OCI-LY7 (cell line): ENCODE measurements around the gene POGLUT2. TPM values are rescaled to one million over a fixed set of nuclear protein-coding genes. Genes with fewer than 3 reads are reported as not detected.

Experiments
- BruUV-seq: library from RNA; stranded (reverse); fragments of 400-500 nt; replicated peaks from 2 replicates; lab custom pipeline; 2021; lab: Mats Ljungman, UMichigan
- CTCF ChIA-PET: fragments of 300-600 bp; sonication (Branson Sonifier 250); formaldehyde crosslinking; loops from one replicate; lab custom pipeline; 2022; ENCODE audit warnings: antibody characterized with exemption; ENCODE audit not compliant: unreplicated experiment; lab: Charles Lee
- POLR2A ChIA-PET: fragments of 300-600 bp; sonication (Branson Sonifier 250); formaldehyde crosslinking; loops from one replicate; lab custom pipeline; 2022; ENCODE audit warnings: antibody characterized with exemption; lab: Charles Lee
- DNase-seq: peaks from one replicate; pipeline ENCODE4 v3.0.0-alpha.2; 2015; ENCODE audit warnings: low spot score
- H2AFZ ChIP-seq: fragments of 200-600 bp; sonication (generic), shearing (Covaris generic); 2 replicates; pipeline ENCODE4 v1.6.1; 2014; ENCODE audit warnings: mild to moderate bottlenecking, antibody characterized with exemption, low read length, moderate library complexity
- H3K27ac ChIP-seq: fragments of 200-600 bp; sonication (generic); 2 replicates; pipeline ENCODE4 v1.5.1; 2014; ENCODE audit warnings: mixed run types, low read depth, mild to moderate bottlenecking, moderate library complexity, low read length, inconsistent platforms; ENCODE audit not compliant: poor library complexity, severe bottlenecking
- H3K36me3 ChIP-seq: fragments of 200-600 bp; sonication (generic); 2 replicates; pipeline ENCODE4 v1.6.1; 2014; ENCODE audit warnings: mild to moderate bottlenecking, antibody characterized with exemption, low read length, moderate library complexity, mixed read lengths; ENCODE audit not compliant: insufficient read depth
- H3K4me1 ChIP-seq: fragments of 200-600 bp; sonication (generic); 2 replicates; pipeline ENCODE4 v1.5.1; 2014; ENCODE audit warnings: mild to moderate bottlenecking, low read length; ENCODE audit not compliant: insufficient read depth, poor library complexity, severe bottlenecking
- H3K4me2 ChIP-seq: fragments of 200-600 bp; sonication (generic); 2 replicates; pipeline ENCODE4 v1.6.1; 2014; ENCODE audit warnings: mild to moderate bottlenecking, low read length
- H3K4me3 ChIP-seq: fragments of 200-600 bp; sonication (generic); 2 replicates; pipeline ENCODE4 v1.5.1; 2014; ENCODE audit warnings: mild to moderate bottlenecking, low read depth, low read length; ENCODE audit not compliant: poor library complexity, severe bottlenecking
- H3K79me2 ChIP-seq: fragments of 200-600 bp; sonication (generic); 2 replicates; pipeline ENCODE4 v1.6.1; 2016; ENCODE audit warnings: low read depth, mild to moderate bottlenecking, low read length, moderate library complexity, mixed read lengths; ENCODE audit not compliant: insufficient read depth
- H3K9me2 ChIP-seq: fragments of 200-600 bp; sonication (generic); 2 replicates; pipeline ENCODE4 v1.6.1; 2016; ENCODE audit warnings: mild to moderate bottlenecking, low read length, mixed read lengths; ENCODE audit not compliant: insufficient read depth
- H3K9me3 ChIP-seq: fragments of 200-600 bp; sonication (generic); 2 replicates; pipeline ENCODE4 v1.6.1; 2014; ENCODE audit warnings: mild to moderate bottlenecking, mixed run types, low read length, mixed read lengths
- H4K20me1 ChIP-seq: fragments of 200-600 bp; sonication (generic); 2 replicates; pipeline ENCODE4 v1.6.1; 2014; ENCODE audit warnings: mild to moderate bottlenecking, antibody characterized with exemption, low read length, moderate library complexity, mixed read lengths; ENCODE audit not compliant: insufficient read depth
- EZH2phosphoT487 ChIP-seq: fragments of 200-600 bp; sonication (generic); IDR thresholded peaks from 2 replicates; pipeline ENCODE4 v1.6.1; 2018; ENCODE audit warnings: low read depth, borderline replicate concordance, mild to moderate bottlenecking, mixed run types, antibody characterized with exemption, low read length, moderate library complexity, mixed read lengths
- intact Hi-C: fragments of 100-400 bp; cut with micrococcal nuclease; formaldehyde crosslinking; loops from one replicate; pipeline ENCODE4 v1.10.0; 2022; ENCODE audit not compliant: unreplicated experiment
- total RNA-seq, 2 experiments: library from RNA; depleted of rRNA in 1 of 2; stranded (reverse); fragments of >200 nt in 1 of 2; shearing (Covaris generic) in 1 of 2; gene quantifications; 2 replicates each; pipeline ENCODE4 v1.2.3, GENCODE V29; 2014 to 2022
- TF ChIP-seq, protein P1 (sequence below): fragments of 200-600 bp; sonication (generic); conservative IDR thresholded peaks from 2 replicates; pipeline ENCODE4 v1.5.1; 2014; ENCODE audit warnings: mild to moderate bottlenecking, antibody characterized with exemption, low read length, moderate library complexity, mixed read lengths

Gene POGLUT2
- total RNA-seq, 2 experiments from 2014 or later: not detected

DNA sequence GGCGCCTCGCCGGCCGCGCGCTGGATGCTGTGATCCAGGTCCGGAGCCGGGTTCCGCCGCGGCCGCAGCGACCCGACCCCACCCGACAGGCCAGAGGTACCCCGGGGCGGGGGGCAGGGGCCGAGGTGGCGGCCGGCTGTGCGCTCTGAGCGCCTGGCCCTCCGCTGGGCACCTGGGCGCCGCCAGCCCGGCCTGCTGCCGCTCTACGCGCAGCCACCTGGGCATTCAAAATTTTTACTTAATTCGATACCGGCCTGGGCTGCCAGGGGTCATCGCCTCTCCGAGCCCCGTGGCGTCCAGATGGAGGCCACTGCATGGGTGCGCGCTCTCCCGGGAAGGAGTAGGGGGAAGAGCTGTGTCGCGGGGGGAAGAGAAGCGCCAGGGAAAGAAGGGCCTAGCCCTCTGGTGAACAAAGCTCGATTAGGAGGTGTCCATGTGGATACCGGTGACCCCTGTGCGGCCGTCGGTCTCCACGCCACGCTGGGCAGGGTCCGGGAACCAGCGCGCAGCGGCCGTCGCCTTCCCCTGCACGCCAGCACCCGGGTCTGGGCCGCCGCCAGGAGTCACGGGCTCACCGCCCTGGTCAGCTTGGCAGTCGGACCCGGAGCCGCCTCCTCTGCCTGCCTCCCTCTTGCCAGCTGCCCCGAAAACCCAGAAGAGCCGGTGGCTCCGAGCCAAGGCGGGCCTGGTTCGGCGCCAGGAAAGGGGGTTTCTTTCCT lies 809 bp upstream of the POGLUT2 start:
- ChIA-PET POLR2A (no interaction called here), CTCF (no interaction called here)
- Histone ChIP-seq H3K4me3 (no peak overlapping the region), H3K36me3 (no peaks in the 10 kb centered on the region), H2AFZ (no peak overlapping the region), H3K9me3 (no peaks in the 10 kb centered on the region), H4K20me1 (no peaks in the 10 kb centered on the region), H3K79me2 (no peaks in the 10 kb centered on the region), H3K4me1 (no peaks in the 10 kb centered on the region), H3K9me2 (no peaks in the 10 kb centered on the region), H3K27ac (no peak overlapping the region), H3K4me2 (no peak overlapping the region)
- intact Hi-C loops: no loop called here
- no TSS peak for BruUV-seq
- TF ChIP-seq, protein P1, sequence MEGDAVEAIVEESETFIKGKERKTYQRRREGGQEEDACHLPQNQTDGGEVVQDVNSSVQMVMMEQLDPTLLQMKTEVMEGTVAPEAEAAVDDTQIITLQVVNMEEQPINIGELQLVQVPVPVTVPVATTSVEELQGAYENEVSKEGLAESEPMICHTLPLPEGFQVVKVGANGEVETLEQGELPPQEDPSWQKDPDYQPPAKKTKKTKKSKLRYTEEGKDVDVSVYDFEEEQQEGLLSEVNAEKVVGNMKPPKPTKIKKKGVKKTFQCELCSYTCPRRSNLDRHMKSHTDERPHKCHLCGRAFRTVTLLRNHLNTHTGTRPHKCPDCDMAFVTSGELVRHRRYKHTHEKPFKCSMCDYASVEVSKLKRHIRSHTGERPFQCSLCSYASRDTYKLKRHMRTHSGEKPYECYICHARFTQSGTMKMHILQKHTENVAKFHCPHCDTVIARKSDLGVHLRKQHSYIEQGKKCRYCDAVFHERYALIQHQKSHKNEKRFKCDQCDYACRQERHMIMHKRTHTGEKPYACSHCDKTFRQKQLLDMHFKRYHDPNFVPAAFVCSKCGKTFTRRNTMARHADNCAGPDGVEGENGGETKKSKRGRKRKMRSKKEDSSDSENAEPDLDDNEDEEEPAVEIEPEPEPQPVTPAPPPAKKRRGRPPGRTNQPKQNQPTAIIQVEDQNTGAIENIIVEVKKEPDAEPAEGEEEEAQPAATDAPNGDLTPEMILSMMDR: no peak
- TF ChIP-seq EZH2phosphoT487: no peak
- no peak for DNase-seq

DNA sequence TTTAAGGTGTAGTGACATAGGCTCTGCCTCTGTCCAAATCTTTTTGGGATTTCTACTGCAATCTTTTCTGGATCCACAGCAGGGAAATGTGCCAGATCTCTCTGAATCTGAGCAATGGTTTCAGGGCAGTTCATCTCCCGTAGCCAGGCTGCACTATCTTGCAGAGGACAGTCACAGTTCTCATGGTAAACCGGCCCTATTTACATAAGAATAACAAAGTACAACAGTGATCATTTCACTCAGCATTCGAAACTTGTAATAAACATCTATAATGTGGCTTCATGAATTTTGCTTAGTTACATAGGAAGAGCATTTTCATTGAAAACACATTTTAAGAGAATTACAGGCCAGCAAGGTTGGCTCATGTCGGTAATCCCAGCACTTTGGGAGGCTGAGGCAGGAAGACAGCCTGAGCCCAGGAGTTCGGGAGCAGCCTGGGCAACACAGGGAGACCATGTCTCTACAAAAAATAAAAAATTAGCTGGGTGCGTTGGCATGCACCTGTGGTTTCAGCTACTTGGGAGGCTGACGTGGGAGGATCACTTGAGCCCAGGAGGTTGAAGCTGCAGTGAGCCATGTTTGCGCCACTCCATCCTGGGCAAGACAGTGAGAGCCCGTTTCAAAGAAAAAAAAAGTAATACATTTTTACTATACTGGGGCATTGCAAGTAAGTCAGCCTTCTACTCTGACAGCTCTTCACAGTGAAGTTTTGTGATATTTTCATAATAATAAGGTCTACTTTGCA lies 5.0 kb downstream of the POGLUT2 start:
- H3K79me2 ChIP-seq: no peaks in the 10 kb centered on the region
- no peak overlapping the region for H3K27ac ChIP-seq
- TF ChIP-seq, protein P1: no peak
- TF ChIP-seq EZH2phosphoT487: no peak
- no peaks in the 10 kb centered on the region for H3K9me3 ChIP-seq
- no peaks in the 10 kb centered on the region for H3K9me2 ChIP-seq
- no peak overlapping the region for H2AFZ ChIP-seq
- ChIA-PET POLR2A (no interaction called here), CTCF (no interaction called here)
- no peak overlapping the region for H3K4me2 ChIP-seq
- DNase-seq: no peak
- no peak overlapping the region for H3K4me3 ChIP-seq
- no peaks in the 10 kb centered on the region for H4K20me1 ChIP-seq
- no peaks in the 10 kb centered on the region for H3K4me1 ChIP-seq
- intact Hi-C loops: no loop called here
- no TSS peak for BruUV-seq
- no peaks in the 10 kb centered on the region for H3K36me3 ChIP-seq

DNA sequence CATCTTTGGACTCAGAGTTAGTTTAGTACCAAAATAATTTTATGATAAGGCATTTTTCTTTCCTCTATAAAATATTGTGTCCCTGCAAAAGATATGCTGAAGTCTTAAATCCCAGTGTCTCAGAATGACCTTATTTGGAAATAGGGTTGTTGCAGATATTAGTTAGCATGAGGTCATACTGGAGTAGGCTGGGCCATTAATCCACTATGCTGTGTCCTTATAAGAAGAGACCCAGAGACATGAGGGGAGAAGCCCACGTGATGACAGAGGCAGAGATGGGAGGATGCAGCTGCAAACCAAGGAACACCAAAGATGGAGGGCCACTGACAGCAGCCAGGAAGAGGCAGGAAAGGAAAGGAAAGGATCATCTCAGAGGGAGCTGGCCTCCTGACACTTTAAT lies 6.4 kb downstream of the POGLUT2 start:
- H4K20me1 ChIP-seq: no peaks in the 10 kb centered on the region
- no TSS peak for BruUV-seq
- no peaks in the 10 kb centered on the region for H3K9me2 ChIP-seq
- no peaks in the 10 kb centered on the region for H3K9me3 ChIP-seq
- no peak for DNase-seq
- no peak overlapping the region for H2AFZ ChIP-seq
- POLR2A ChIA-PET: interaction anchor here (0.5 kb wide), 1 partner anchor 22 kb away, joined by 3 read pairs; no protein-coding TSS in a partner anchor
- no peaks in the 10 kb centered on the region for H3K79me2 ChIP-seq
- no peak overlapping the region for H3K4me2 ChIP-seq
- H3K27ac ChIP-seq: no peak overlapping the region
- H3K4me1 ChIP-seq: no peaks in the 10 kb centered on the region
- H3K36me3 ChIP-seq: no peaks in the 10 kb centered on the region
- no peak for TF ChIP-seq EZH2phosphoT487
- TF ChIP-seq, protein P1: no peak
- H3K4me3 ChIP-seq: no peak overlapping the region
- CTCF ChIA-PET: no interaction called here
- intact Hi-C loops: no loop called here
